HG02970 (cell line): ENCODE results near the gene TMUB2.
"Not testable (repeated sequence)": the region's sequence is repeated elsewhere in the genome, so short reads cannot be mapped to it uniquely, and the experiment has no call there.

Experiments
- ATAC-seq: cut with Tn5 transposase; IDR thresholded peaks from one replicate; pipeline ENCODE4 v1.9.1; 2021; ENCODE audit warnings: mild to moderate bottlenecking, moderate library complexity, moderate number of reproducible peaks; ENCODE audit not compliant: unreplicated experiment, low FRiP score

TMUB2 gene

DNA sequence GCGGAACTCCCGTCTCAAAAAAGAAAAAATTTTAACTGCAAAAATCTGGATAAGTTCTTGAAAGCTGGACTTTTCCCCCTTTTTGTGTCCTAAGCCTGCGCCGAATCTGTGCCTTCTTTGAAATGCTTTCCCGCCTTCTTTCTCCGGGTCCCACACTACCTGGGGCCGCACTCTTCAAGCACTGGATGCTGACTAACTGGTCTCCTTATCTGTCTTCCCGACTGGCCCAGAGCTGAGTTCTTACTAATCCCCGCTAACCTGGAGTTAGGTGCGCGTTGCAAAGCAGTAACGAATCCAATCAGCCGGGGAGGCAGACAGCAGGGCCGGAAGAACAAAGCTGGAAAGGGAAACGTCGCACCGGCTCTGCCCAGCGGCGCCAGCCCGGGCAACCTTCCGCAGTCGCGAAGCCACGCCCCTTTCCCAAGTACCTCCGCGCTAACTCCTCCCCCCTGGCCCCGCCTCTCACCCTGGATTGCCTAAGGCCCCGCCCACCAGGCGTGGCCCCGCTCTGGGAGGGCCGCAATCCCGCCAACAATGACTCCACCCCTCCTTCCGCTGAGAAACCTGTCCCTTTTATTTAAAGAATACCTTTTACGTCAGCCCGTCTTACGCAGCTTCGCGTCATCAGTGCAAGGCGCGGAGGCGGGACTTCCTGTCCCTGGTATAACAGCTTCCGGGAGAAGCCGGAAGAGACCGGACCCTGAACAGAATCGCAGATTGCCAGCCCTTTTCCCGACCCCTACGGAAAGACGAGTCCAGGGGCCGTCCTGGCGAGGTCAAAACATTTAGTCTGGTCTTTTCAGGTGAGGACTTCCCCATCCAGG lies at the start of gene TMUB2:
TSS of gene TMUB2 (plus strand) at position 666 of the 824 bp plus-strand sequence. CDS start 737 bp downstream, outside the sequence.
- peak; percentile 92 for ATAC-seq

DNA sequence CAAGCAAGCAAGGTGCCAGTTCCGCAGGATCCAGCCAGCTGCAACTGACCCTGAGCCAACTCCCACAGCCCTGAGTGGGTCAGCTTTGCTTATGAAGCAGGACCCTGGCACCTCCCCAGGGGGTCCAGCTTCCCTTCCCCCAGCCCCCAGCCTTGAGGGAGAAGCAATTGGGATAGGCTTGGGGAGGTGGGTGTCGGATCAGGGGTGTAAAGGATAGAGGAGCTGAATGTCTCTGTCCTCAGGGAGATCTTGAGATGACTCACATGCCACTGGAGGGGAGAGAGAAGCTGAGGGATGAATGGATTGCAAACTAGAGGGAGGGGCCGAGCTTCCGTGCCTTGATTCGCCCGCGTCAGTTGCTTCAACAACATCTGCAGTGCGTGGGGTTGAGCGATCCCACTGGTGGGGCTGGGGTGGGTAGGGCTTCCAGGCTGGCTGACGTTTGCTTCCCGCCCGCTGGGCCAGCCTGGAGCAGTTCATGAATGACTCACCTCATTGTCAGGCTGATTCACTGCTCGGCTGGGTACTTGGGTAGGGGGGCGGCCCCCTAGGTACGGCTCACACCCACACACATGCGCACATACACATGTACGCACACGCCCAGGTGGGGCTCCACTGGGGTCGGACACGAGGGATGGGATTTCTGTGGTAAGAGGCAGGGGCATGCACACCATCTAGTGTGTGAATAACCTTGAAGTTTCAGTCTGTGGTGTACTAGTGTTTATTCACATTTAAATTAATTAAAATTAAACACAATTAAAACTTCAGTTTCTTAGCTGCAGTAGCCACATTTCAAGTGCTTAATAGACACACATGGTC lies 48.7 kb upstream of the TMUB2 start:
- no peak for ATAC-seq

DNA sequence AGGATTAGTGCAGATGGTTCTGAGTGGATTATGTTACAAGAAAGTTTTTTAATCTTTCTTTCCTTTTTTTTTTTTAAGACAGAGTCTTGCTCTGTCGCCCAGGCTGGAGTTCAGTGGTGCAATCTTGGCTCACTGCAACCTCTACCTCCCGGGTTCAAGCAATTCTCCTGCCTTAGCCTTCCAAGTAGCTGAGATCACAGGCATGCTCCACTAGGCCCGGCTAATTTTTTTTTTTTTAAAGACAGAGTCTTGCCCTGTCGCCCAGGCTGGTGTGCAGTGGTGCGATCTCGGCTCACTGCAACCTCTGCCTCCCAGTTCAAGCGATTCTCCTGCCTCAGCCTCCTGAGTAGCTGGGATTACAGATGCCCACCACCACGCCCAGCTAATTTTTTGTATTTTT lies 42.9 kb upstream of the TMUB2 start:
- ATAC-seq: not testable (repeated sequence)

DNA sequence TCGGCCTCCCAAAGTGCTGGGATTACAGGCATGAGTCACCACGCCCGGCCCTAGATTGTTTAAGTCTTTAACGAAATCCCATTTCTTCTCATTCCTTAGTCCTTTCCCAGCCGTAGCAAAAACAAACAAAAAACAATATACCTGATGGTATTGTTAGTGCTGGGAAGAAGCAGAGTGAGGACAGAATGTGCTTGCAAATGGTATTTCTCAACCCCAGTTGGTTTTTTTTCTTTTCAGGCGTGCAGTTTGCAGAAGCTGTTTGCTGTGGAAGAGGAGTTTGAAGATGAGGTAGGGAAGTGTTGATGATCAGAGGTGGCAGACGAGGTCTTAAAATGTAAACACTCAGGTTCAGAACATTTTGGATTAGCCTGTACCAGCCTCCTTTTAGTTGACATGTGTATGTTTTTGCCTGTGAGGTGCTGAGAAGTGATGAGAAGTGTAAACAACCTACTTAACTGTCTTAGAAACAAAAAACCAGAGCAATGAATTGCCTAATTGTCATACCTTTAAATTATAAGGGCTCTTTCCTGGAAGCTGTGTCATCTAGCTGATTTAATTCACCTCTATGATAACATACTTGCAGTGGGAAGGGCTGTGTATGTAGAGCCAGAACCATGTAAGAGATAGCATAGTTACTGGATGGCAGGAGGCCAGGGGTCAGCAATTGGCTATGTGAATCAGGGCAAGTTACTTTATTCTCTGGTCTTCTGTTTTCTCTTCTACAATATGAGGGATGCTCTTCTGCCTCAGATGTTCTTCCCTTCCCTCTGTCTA lies 41.6 kb upstream of the TMUB2 start:
- ATAC-seq: no peak

DNA sequence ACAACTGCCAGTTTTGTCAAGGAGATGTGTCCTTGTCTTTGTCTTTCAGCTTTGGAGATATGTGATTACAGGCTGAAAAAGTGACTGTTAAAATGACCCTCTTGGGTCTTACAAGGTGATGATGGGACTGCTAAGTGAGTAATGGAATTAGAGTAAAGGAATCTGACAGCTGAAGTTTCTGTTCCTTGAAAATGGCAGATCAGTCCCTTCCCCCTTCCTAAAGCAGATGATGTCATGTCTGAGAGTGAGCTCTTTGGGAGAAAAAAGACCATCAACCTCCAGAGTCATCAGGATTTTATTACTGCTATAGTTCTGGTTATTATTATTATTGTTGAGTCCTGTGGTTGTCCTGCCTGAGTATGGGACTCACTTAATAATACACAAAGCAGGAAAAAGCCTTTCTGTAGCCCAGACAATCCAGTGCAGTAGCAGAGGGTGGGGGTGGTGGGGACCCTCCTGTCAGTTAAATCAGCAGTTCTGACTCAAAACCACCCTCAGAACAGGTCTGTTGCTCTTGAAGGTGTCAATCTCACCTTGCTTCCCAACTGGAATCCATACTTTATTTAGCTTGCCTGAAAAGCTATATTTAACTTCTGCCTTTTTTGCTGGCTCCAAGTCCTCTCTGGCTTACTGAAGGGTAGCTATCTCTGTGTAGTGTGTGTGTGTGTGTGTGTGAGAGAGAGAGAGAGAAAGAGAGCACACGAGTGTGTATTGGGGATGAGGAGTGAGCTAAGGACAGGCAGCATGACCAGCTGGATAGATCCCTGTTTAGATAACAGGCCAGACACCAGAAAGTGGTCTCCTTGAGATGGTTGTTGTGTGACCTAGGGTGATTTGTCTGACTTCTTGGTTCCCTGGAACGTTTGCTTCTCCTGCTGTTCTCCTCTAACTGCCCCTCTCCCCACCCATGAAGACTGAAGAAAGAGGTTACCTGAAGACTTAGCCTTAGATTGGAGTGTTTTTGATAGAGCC lies 40.1 kb upstream of the TMUB2 start:
- no peak for ATAC-seq

DNA sequence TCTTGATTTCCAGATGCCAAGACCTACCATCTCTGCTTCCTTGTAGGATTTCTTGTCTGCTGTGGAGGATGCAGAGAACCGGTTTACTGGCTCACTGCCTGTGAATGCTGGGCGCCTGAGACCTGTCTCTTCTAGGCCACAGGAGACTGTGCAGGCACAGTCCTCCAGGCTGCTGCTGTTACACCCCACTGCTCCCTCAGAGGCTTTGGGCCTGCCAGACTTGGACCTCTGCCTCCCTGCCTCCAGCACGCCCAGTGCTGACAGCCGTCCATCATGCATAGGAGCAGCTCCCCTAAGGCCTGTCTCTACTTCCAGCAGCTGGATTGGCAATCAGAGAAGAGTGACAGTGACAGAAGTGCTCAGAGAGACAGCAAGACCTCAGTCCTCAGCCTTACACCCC lies 39.0 kb upstream of the TMUB2 start:
- no peak for ATAC-seq

DNA sequence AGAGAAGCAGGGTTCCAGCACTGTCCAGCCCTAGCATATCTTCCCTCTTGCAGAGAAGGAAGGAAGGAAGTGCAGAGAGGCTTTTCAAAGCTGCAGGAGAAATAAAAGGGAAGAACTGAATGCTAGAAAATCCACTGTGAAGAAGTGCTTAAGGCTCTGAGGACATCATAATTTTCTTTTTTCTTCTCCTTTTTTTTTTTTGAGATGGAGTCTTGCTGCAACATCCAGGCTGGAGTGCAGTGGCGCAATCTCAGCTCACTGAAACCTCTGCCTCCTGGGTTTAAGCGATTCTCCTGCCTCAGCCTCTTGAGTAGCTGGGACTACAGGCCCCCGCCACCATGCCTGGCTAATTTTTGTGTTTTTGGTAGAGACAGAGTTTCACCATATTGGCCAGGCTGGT lies 37.7 kb upstream of the TMUB2 start:
- not testable (repeated sequence) for ATAC-seq

DNA sequence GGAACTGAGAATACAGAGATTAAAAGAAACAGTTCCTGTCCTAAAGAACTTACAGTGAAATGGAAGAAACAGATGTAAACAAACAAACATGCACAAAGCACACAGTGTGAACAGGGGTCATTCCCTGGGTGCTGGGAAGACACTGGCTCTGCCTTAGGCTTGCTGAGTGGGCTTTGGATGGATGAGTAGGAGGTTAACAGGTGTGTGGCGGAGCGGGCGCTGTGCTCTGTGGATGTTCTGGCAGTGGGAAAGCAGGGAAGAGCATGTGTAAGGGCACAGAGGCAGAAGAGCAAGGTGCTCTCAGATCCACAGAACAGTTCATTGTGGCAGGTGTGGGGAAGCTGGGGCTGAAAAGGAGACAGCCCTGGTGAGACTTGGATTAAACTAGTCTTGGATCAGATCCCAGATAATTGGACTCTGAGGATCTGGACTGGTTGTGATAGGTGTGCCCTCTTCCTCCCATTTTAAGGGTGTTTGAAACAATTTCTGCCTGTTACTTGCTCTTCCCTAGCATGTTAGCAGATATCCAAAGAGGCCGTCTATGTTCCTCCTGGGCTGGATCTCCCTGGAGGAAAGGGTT lies 36.9 kb upstream of the TMUB2 start:
- no peak for ATAC-seq

DNA sequence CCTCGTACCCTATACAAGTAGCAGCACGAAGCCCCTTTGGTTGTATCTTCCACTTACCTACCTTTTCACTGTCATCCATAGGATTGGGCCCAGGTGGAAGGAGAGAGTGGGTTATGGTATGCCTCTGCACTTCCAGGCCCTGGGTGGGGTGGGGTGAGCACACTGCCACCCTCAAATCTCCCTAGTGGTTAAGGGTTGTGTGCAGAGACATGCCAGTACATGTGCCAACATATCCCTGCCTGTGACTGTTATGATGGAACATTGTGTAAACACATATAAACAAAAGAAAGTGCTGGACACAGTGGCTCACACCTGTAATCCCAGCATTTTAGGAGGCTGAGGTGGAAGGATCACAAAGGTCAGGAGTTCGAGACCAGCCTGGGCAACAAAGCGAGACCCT lies 33.9 kb upstream of the TMUB2 start:
- ATAC-seq: no peak

DNA sequence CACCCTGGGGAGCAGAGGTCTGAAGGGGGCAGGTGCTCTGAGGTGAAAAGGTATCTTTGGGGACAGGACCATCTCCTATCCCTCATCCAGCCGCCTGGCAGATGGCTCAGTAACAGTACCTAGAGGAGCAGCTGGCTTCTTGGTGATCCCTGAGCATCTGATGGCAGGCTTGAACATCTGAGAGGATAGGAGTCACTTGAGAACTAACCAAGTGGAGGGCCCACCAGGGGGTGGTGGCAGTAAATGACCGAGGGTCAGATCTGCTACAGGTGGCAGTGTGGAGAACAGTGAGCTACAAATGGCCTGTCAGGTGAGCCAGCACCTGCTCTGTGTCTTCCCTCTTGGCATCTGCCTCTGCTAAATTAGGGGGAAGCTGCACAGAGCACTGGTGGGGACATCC lies 31.3 kb upstream of the TMUB2 start:
- no peak for ATAC-seq

DNA sequence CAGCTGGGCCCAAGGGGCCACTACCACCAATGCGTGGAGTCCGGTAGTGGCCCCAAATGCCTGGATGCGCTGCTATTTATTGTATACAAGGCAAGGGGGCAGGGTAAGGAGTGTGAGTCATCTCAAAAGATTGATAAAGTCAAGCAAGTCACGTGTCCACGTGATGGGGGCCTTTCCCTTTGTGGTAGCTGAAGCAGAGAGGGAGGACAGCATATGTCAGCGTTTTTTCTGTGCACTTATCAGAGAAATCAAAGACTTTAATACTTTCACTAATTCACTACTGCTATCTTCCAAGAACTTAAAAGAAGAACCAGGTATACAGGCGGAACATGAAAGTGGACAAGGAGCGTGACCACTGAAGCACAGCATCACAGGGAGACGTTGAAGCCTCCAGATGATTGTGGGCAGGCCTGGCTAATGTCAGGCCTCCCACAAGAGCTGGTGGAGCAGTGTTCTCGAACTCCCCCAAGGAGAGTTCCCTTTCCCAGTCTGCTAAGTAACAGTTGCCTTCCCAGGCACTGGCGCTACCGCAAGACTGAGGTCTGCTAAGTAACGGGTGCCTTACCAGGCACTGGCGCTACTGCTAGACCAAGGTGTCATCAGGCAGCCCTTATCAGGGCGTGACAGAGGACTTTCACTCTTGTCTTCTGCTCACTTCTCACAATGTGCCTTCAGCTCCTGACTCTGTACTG lies 27.1 kb upstream of the TMUB2 start:
- ATAC-seq: no peak

DNA sequence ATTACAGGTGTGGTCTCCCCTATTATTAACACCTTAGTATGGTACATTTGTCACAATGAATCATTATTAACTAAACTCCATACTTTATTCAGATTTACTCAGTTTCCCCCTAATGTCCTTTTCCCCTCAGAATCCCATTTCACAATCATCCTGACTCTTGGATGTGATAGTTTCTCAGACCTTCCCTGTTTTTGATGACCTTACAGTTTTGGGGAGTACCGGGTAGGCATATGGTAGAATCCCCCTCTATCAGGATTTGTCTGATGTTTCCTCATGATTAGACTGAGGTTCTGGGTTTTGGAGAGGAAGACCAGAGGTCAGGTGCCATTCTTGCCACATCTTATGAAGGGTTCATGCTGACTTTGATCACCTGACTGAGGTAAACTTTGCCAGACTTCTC lies 22.3 kb upstream of the TMUB2 start:
- no peak for ATAC-seq

DNA sequence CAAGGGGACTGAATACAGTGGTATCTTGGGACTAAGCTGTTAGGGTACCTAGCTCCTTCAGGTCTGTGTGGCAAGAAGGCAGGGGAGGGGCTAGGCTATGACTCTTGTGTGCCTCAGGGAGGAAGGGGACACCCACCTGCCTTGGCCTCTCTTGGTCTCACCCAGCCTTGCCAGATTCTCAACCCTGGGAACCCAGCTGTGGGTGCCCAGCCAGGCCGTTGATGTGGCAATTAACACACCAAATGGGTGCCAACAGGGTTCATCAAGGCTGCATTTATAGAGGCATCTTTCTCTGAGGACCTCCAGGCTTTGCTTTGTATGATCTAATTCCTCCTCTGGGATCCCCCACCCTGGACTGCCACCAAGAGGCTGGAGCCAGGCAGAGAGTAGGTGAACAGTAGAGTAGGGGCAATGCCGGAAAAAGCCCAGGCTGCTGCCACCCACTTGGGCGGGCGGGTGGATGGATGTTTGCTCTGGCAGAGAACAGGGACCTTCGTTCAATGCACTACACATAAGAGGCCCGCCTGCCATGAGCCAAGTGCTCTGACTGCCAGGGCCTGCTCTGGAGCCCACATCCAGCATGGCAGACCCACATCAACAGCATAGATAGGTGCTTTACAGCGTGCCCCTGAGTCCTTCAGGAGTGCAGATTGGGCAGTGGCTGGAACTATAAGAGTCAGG lies 19.5 kb upstream of the TMUB2 start:
- ATAC-seq: no peak

DNA sequence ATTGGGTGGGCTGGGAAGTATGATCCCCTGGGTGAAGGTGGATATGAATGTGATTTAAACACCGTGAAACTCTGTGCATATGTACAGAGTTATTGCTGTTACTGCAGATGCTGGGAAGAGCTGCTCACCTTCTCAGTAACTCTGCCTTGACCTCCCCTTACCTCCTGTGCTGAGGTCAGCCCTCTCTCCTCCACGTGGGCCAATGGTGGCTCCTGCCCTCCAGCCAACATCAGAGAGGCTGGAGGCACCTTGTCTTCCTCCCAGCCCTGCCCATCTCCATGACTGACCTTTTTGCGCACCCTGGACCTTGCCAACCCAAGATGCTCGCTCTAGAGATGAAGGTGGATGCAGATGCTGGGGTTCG lies 16.7 kb upstream of the TMUB2 start:
- ATAC-seq: no peak

DNA sequence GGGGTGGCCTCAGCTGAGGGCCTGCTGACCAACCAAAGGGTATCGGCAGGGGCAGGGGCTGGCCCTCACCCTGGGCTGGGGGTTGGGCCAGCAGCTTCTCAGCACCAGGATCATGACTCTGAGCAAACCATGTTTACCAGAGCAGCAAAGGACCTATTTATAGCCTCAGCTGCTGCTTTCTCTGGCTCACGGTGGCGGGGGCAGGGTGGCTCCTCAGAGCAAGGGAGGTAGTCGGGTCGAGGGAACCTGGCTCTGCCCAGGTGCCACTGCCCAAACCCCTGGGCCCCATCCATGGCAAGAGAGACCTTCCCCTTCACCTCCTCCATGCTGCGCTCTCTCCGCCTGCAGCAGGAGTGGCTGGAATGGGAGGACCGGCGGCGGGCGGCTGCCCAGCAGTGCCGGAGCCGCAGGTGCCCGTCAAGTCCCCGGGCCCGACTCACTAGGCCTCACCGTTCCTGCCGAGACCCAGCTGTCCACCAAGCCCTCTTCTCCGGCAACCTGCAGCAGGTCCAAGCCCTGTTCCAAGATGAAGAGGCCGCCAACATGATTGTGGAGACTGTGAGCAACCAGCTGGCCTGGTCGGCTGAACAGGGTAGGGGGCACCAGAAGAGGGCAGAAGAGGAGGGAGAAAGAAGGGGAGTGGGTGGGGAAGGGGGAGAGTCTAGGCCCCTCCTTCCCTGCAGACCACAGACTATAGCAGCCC lies 16.1 kb upstream of the TMUB2 start, which contains the start of gene ASB16:
TSS of gene ASB16 (plus strand) at position 206 of the 703 bp plus-strand sequence. CDS start at position 292, 86 bp downstream.
- ATAC-seq: no peak

DNA sequence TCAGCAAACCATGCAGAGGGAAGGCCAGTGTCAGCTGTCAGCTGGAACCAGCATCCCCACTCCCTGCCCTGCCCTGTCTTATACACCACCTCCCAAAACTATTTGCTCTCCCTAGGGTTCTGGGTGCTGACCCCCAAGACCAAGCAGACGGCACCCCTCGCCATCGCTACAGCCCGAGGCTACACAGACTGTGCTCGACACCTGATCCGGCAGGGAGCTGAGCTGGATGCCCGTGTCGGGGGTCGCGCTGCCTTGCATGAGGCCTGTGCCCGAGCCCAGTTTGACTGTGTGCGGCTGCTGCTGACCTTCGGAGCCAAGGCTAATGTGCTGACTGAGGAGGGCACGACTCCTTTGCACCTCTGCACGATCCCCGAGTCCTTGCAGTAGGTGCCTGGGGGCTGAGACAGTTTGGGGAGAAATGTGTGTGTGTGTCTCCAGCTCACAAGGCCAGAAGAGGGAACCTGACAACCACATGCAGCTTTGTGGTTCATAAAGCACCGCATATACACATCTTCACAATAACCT lies 14.8 kb upstream of the TMUB2 start:
- no peak for ATAC-seq

DNA sequence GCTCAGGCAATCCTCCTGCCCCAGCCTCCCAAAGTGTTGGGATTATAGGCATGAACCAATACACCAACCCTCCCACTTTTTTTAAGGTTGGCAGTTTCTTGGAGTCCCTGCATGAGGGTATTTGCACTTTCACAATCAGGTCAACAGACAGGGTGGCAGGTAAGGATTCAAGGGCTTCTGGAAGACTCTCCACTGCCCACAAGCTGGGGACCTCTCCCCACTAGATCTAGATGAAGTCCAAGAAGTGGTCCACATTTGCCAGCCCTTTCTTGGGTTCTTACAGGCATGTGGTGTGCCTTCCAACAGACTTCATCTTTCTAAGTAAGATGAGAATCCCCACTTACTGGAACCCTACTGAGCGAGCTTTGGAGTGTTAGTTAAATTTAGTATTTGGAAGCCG lies 12.3 kb upstream of the TMUB2 start:
- no peak for ATAC-seq
